Kasumi-1 (cell line): ENCODE data around the gene FAM216A.

ENCODE experiments used
- DNase-seq, 2 experiments: peaks; one replicate each; lab custom pipeline; 2025; lab: John Stamatoyannopoulos, UW

Gene FAM216A

DNA sequence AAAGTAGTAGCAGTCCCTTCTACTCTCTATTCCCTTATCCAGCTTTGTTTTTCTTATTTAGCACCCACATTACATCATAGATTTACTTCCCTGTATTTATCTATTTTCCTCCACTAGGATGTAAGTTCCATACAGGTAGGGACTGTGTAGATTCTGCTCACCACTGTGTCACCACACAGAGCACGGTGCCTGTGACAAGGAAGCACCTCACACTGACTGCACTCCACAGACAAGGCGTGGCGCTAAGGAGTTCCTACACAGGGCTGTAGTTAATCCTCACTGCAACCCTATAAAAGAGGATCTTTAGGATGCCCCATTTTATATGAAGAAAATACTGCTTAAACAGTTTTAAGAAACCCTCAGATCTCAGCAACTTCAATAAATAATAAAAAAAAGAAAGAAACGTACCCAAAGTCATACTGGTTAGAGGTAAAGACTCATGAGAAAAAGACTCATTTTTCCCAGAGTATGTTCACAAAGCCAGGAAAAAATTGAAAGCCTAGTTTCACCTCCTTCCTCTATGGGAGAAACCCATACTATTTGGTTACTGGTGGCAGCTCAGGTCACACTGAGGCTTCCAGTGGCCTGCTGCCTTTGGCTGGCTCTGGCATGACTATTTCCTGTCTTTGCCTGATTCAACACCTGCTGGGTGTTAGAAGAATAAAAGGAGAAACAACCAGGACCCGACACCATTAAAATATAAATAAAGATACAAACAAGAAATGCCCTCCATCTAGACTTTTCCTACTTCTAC, 70.4 kb downstream of the FAM216A start:
- DNase-seq: no peak
